CD4-positive, alpha-beta T cell treated with Interleukin-21 for 1 hour (primary cell): ENCODE data around the gene KNSTRN.

ENCODE experiments used
- DNase-seq: peaks from one replicate; pipeline ENCODE4 v3.0.0-alpha.2; 2020

The KNSTRN gene

GRCh38 chr15:40366457-40367370 is 15.8 kb upstream of the KNSTRN start:
- DNase-seq, result no peak

GRCh38 chr15:40367371-40367685 is 15.2 kb upstream of the KNSTRN start:
- DNase-seq, result no peak

DNA sequence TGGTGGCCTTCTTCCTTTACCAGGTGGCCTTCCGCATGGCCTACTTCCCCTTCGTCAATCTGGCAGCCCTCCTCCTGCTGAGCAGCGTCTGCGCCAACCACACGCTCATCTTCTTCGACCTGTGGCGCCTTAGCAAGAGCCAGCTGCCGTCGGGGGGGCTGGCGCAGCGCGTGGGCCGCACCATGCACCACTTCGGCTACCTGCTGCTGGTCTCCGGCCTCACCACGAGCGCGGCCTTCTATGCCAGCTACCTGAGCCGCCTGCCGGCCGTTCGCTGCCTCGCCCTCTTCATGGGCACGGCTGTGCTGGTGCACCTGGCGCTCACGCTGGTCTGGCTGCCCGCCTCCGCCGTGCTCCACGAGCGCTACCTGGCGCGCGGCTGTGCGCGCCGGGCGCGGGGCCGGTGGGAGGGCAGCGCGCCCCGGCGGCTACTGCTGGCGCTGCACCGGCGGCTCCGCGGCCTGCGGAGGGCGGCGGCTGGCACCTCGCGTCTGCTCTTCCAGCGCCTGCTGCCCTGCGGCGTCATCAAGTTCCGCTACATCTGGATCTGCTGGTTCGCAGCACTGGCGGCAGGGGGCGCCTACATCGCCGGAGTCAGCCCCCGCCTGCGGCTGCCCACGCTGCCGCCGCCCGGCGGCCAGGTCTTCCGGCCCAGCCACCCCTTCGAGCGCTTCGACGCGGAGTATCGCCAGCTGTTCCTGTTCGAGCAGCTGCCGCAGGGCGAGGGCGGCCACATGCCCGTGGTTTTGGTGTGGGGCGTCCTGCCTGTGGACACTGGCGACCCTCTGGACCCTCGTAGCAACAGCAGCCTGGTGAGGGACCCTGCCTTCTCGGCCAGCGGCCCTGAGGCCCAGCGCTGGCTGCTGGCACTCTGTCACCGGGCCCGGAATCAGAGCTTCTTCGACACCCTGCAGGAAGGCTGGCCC is 14.6 kb upstream of the KNSTRN start:
- DNase-seq, result peak; percentile 94

GRCh38 chr15:40368719-40369473 is 13.6 kb upstream of the KNSTRN start:
- DNase-seq, result no peak

DNA sequence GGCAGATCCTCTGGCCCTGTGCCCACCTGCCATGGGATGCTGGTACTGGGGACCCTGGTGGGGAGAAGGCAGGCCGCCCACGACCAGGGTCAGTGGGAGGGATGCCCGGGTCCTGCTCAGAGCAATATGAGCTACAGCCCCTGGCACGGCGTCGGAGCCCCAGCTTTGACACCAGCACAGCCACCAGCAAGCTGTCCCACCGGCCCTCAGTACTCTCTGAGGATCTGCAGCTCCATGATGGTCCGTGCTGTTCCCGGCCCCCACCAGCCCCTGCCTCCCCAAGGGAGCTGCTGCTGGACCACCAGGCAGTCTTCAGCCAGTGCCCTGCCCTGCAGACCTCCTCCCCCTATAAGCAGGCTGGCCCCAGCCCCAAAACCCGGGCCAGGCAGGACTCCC is 13.0 kb upstream of the KNSTRN start:
- no peak for DNase-seq

GRCh38 chr15:40369971-40370370 is 12.6 kb upstream of the KNSTRN start:
- no peak for DNase-seq

DNA sequence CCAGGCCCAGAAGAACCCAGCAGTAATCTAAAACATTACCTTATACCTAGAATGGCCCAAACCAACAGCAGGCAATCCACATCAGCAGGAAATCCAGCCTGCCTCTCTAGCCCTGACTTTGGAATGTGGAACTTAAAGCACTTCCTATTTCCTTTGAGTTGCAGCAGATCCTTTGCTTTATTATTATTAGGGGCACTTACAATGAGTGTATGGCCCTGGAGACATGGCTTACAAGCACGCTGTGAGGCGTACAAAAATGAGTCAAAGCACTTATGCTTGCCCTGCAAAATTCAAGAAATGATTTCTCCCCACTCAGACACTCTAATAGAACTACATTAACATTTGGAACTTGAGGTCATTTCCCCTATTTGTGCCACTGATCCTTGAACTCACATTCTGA is 9.5 kb upstream of the KNSTRN start:
- no peak for DNase-seq

DNA sequence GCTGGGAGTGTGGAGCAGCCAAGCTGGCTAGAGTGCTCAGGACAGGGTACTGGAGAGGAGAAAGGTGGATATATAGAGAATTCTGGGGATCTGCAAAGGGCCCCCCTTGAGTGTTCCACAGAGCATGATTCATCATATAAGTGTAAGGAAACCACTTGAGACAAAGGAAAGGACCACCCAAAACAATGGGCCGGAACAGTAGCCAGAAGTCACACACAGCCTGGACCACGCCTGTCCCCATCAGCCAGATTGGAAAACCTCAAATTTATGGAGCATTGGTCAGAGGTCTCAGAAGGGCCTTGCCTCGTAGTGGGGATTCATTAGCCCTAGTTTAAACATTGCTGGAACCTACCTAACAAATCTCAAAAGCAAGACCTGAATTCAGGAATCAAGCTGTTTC is 4.9 kb upstream of the KNSTRN start:
- no peak for DNase-seq

DNA sequence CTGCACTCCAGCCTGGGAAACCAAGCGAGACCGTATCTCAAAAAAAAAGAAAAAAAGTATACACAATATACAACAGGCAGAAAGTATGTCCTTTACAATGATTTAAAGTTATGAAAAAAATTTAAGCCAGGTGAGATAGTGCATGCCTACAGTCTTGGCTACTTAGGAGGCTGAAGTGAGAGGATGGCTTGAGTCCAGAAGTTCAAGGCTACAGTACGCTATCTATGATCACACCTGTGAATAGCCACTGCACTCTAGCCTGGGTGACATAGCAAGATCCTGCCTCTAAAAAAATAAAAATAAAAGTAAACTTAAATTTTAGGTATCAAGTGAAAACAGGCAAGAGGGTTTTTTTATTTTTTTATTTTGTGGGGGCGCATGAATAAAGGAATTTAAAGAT is 3.1 kb upstream of the KNSTRN start:
- DNase-seq, result no peak

DNA sequence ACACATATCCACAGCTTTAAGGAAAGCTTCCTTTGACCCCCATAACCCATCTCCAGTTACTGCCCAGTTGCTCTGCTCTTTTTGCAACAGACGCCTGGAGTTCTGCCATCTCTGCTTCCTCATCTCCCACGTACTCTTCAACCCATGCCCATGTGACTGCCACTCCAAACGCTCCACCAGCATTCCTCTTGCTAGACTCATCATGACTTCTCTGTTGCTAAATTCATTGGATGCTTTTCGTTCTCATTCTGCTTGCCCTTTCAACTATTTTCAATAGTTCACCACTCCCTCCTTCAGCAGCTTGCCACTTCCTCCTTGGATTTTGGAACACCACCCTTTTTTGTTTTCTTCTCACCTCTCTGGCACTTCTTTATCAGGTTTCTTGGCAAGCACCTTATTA is 2.7 kb upstream of the KNSTRN start:
- DNase-seq, result no peak

DNA sequence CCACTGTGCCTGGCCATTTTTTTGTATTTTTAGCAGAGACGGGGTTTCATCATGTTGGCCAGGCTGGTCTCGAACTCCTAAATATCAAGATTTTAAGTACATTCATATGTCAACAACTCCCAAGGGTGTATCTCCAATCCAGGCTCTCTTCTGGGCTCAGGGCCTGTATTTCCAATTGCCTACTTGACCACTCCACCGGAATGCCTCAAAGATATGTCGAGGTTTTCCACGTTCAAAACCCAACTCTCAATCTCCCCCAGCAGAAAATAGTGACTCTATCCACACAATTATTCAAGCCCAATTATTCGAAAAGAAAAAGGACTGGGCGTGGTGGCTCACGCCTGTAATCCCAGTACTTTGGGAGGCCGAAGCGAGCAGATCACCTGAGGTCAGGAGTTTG is 1.9 kb upstream of the KNSTRN start:
- DNase-seq, result no peak

DNA sequence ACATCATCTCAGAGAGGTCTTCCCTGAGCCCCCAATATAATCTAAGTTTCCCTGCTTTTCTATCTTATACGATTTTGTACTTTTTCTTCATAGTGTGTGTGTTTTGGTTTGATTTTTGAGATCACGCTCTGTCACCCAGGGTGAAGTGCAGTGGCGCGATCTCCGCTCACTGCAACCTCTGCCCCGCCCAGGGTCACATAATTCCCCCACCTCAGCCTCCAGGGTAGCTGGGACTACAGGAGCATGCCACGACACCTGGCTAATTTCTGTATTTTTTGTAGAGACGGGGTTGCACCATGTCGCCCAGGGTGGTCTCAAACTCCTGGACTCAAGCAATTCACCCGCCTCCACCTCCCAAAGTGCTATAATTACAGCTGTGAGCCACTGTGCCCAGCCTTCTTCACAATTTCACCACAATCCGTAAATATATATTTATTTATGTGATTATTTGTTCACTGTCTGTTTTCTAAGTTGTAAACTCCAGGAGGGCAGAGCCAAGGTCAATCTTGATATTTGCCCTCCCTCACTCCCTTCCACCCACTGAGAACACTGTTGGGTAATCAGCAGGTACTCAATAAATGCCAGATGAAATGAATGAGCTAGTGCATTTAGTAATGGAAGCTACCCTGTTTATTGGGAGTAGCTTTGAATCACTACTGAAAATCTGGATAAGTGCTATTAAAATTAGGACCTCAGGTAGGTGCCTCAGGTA is 547 bp upstream of the KNSTRN start:
- DNase-seq, result no peak

DNA sequence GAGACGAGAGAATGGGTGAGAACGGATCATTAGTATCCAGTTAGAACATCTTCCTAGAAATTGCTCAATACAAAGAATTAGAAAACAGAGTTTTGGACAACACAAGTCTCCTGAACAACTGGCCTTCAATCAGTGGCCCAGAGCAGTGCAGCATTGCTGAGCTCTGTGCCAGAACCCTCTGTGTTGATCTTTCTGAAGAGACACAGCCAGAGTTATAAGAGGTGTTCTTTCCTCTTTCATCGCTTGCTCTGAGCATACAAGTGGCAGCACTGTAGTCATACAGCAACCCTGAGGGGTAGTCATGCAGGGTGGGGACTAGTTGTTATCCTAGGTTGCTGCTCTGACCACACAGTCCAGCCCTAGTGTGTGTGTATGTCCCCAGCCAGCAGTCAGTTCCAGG is 4.0 kb downstream of the KNSTRN start:
- DNase-seq, result no peak

DNA sequence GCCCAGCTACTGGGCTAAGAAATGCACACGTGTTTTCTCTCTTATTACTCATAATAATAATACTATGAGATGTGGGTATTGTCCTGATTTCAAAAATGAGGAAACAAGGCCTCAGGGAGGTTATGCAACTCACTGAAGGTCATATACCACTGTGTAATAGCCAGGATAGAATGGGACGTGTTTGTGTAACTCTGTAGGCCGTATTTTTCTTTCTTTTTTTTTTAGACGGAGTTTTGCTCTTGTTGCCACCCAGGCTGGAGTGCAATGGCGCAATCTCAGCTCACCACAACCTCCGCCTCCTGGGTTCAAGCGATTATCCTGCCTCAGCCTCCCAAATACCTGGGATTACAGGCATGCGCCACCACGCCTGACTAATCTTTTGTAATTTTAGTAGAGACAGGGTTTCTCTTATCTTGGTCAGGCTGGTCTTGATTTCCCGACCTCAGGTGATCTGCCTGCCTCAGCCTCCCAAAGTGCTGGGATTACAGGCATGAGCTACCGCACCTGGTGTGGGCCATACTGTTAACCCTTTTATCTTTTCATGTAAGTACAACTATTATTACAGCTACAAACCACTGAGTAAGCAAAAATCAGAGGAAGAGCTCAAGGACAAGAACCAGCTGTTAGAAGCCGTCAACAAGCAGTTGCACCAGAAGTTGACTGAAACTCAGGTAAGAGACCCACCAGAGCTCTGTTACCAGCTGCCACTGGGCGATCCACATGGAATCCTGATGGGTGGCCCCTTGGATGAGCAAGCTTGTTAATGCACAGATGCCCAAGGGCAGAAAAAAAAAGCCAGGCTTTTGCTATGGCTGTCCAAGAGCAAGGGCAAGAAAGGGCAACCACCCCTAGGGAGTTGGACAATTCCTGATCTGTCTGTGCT is 6.7 kb downstream of the KNSTRN start:
- DNase-seq, result no peak

DNA sequence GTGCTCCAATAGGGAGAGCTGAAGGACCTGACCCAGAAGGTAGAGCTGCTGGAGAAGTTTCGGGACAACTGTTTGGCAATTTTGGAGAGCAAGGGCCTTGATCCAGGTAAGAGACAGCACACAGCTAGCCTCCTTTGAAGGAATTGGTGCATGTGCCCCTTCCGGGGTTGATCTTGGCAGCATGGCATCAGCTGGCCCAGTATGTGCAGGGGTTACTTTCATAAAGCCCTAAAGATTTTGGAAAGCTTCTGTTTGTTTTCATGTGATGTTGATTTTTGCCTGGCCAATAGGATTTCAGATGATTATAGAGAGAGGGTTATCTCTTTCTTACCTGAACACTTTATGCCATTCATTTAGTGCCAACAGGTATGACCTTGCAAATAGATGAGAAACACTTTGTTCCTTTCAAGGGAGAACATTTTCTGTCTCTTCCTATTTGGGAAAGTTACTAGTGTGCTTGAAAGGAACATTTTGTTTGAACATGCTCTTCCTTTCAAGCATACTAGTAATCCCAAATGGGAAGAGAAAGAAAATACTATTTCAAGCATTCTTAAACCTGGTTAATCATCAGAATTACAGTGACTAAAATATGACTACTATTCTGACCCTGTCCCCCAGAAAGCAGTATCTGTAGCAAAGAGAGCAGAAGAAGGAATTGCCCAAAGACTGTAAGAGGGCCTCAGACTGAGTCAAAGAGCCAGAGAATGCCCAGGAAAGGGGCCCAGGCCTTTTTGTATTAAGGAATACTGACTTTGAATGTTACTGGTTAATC is 7.5 kb downstream of the KNSTRN start:
- DNase-seq, result no peak

- DNase-seq, result no peak
These were observed 10.7 kb downstream of the KNSTRN start for GRCh38 chr15:40392986-40393948.

GRCh38 chr15:40397688-40398412 is 15.3 kb downstream of the KNSTRN start:
- no peak for DNase-seq

DNA sequence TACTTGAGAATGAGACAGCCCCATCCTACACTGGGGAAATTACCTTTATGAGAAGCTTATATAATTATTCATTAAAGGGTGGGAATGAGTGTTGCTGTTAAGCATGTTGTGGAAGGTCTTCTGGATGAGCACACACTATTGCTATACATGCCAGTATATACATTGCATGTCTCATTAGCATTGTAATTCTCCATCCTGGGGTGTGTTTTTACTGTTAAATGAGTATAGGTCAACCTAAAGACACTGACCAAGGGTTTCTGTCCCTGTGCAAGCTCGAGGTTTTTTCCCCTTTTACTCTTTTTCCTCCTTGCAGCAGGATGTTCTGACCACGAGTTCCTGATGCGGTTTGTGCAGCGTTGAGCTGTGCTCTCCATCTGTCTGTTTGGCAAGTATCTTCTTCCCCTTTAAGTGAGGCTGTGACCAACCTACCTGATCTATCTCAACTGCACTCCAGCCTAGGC is 15.9 kb downstream of the KNSTRN start:
- DNase-seq, result peak; percentile 25

- DNase-seq, result no peak
These were observed 16.8 kb downstream of the KNSTRN start for GRCh38 chr15:40399370-40399769.
